ENCODE results near the gene ARID4A. TPM values are rescaled to one million over a fixed set of nuclear protein-coding genes. Genes with fewer than 3 reads are reported as not detected.

ARID4A gene
- 3.2 to 6.9 TPM (median 5.6 TPM) in 5 replicates for total RNA-seq (2022; extraction: Qiagen RNA extraction)

GRCh38 chr14:58298477-58299400 lies at the start of gene ARID4A:
ARID4A (plus strand) TSS chr14:58298555; CDS start chr14:58299855, 1,300 bp downstream.

GRCh38 chr14:58395812-58396788 lies 97.7 kb downstream of the ARID4A start, which contains the start of gene TOMM20L:
TOMM20L (plus strand) TSS chr14:58395930; CDS start chr14:58395958, 28 bp downstream.

Other genes starting within 250 kb of the ARID4A start
- gene ARMH4, start 146.3 kb upstream of the ARID4A start, total RNA-seq (2022; extraction: Qiagen RNA extraction), result 0.25 to 0.71 TPM (median 0.52 TPM) in 5 replicates
- gene ACTR10, start 98.4 kb upstream of the ARID4A start, total RNA-seq (2022; extraction: Qiagen RNA extraction), result 41.5 to 51.7 TPM (median 42.7 TPM) in 5 replicates
- 169 to 251 TPM (median 187 TPM) in 5 replicates for gene PSMA3, start 53.7 kb upstream of the ARID4A start, total RNA-seq (2022; extraction: Qiagen RNA extraction)
- gene TOMM20L, start 97.4 kb downstream of the ARID4A start, total RNA-seq (2022; extraction: Qiagen RNA extraction), result not detected in 5 replicates
- gene TIMM9, start 129.0 kb downstream of the ARID4A start, total RNA-seq (2022; extraction: Qiagen RNA extraction), result 62.4 to 87.2 TPM (median 72.6 TPM) in 5 replicates
- 5.6 to 10.2 TPM (median 8.8 TPM) in 5 replicates for gene KIAA0586, start 129.2 kb downstream of the ARID4A start, total RNA-seq (2022; extraction: Qiagen RNA extraction)